SK-N-SH (cell line): ENCODE data around the gene FRMD3. TPM values are rescaled to one million over a fixed set of nuclear protein-coding genes. Genes with fewer than 3 reads are reported as not detected.
A peak's percentile ranks its signal among the peaks of the same experiment; 100 is the strongest.

Experiments
- CTCF ChIA-PET: fragments of 300-600, 350-600 bp; formaldehyde crosslinking; extraction: SDS; loops from one replicate; lab custom pipeline; 2021; lab: Yijun Ruan, JAX
- POLR2A ChIA-PET: fragments of 350-600 bp; sonication (Branson Sonifier 250); formaldehyde crosslinking; extraction: SDS; loops from one replicate; lab custom pipeline; 2020; ENCODE audit warnings: antibody characterized with exemption, inconsistent platforms; lab: Yijun Ruan, JAX
- DNase-seq: peaks from one replicate; pipeline ENCODE4 v3.0.0; 2012
- H2AFZ ChIP-seq: fragments of 200-600 bp; sonication (generic); 2 replicates; pipeline ENCODE4 v1.8.1; 2016; ENCODE audit warnings: antibody characterized with exemption, mild to moderate bottlenecking, low read depth
- H3F3A ChIP-seq: fragments of 200-600 bp; sonication (generic); replicated peaks from 2 replicates; pipeline ENCODE3; 2016; ENCODE audit warnings: antibody characterized with exemption, mild to moderate bottlenecking; ENCODE audit not compliant: insufficient read depth
- H3K27ac ChIP-seq, 2 experiments: fragments of 200-500 bp in 1 of 2; fragments of 200-600 bp in 1 of 2; sonication (Bioruptor generic) in 1 of 2; sonication (generic), shearing (Covaris generic) in 1 of 2; 2 replicates each; pipeline versions ENCODE4 v1.5.1 to v1.6.1; 2014 to 2016; ENCODE audit warnings: low read depth in 2 of 2, inconsistent platforms in 1 of 2, low read length in 1 of 2, mild to moderate bottlenecking in 1 of 2, mixed read lengths in 1 of 2
- H3K27me3 ChIP-seq: fragments of 200-600 bp; sonication (generic), shearing (Covaris generic); 2 replicates; pipeline ENCODE4 v1.6.1; 2016; ENCODE audit warnings: mixed run types; ENCODE audit not compliant: insufficient read depth
- H3K36me3 ChIP-seq, 2 experiments: fragments of 200-500 bp in 1 of 2; fragments of 200-600 bp in 1 of 2; sonication (Bioruptor generic) in 1 of 2; sonication (generic) in 1 of 2; replicated peaks in 1 of 2; 2 replicates each; pipeline versions ENCODE3 to v1.5.1; 2014 to 2016; ENCODE audit warnings: low read length in 1 of 2, mild to moderate bottlenecking in 1 of 2; ENCODE audit not compliant: insufficient read depth in 2 of 2, control insufficient read depth in 1 of 2
- H3K4me1 ChIP-seq, 2 experiments: fragments of 200-500 bp in 1 of 2; fragments of 200-600 bp in 1 of 2; sonication (Bioruptor generic) in 1 of 2; sonication (generic), shearing (Covaris generic) in 1 of 2; 2 replicates each; pipeline versions ENCODE4 v1.5.1 to v1.6.1; 2014 to 2016; ENCODE audit warnings: low read depth in 1 of 2, low read length in 1 of 2, mixed run types in 1 of 2; ENCODE audit not compliant: insufficient read depth in 2 of 2, control insufficient read depth in 1 of 2
- H3K4me2 ChIP-seq: fragments of 200-600 bp; sonication (generic), shearing (Covaris generic); 2 replicates; pipeline ENCODE4 v1.6.1; 2017; ENCODE audit warnings: mixed run types
- H3K4me3 ChIP-seq, 2 experiments: fragments of 200-500 bp in 1 of 2; fragments of 200-600 bp in 1 of 2; sonication (Bioruptor generic) in 1 of 2; sonication (generic), shearing (Covaris generic) in 1 of 2; 2 replicates each; pipeline versions ENCODE4 v1.5.1 to v1.8.1; 2014 to 2016; ENCODE audit warnings: low read depth in 2 of 2, inconsistent platforms in 1 of 2, low read length in 1 of 2, mild to moderate bottlenecking in 1 of 2, mixed read lengths in 1 of 2, moderate library complexity in 1 of 2
- H3K79me2 ChIP-seq: fragments of 200-600 bp; sonication (generic); 2 replicates; pipeline ENCODE4 v1.8.1; 2017; ENCODE audit warnings: mild to moderate bottlenecking; ENCODE audit not compliant: insufficient read depth
- H3K9ac ChIP-seq: fragments of 200-600 bp; sonication (generic); 2 replicates; pipeline ENCODE4 v1.6.1; 2017; ENCODE audit warnings: mixed run types
- H3K9me2 ChIP-seq: fragments of 200-600 bp; sonication (generic); 2 replicates; pipeline ENCODE4 v1.6.1; 2017; ENCODE audit warnings: mixed run types
- H3K9me3 ChIP-seq: fragments of 200-600 bp; sonication (generic); 2 replicates; pipeline ENCODE4 v1.6.1; 2017; ENCODE audit warnings: mixed run types, mild to moderate bottlenecking, moderate library complexity
- H4K20me1 ChIP-seq: fragments of 200-600 bp; sonication (generic); 2 replicates; pipeline ENCODE4 v1.6.1; 2017; ENCODE audit warnings: mild to moderate bottlenecking, mixed run types; ENCODE audit not compliant: insufficient read depth
- CTCF ChIP-seq: fragments of 200-600 bp; sonication (generic); IDR thresholded peaks from 2 replicates; pipeline ENCODE4 v1.6.1; 2017; ENCODE audit warnings: antibody characterized with exemption, mild to moderate bottlenecking, moderate library complexity
- EZH2phosphoT487 ChIP-seq: fragments of 200-600 bp; sonication (generic); IDR thresholded peaks from 2 replicates; pipeline ENCODE4 v1.6.1; 2017; ENCODE audit warnings: low read depth, mixed run types, mild to moderate bottlenecking, antibody characterized with exemption, moderate library complexity, borderline replicate concordance
- FOXM1 ChIP-seq: IDR thresholded peaks from 2 replicates; pipeline ENCODE4 v1.4.0; 2012; ENCODE audit warnings: low read depth, mild to moderate bottlenecking
- GABPA ChIP-seq: IDR thresholded peaks from 2 replicates; pipeline ENCODE4 v1.4.0; 2012; ENCODE audit warnings: low read depth, mild to moderate bottlenecking
- IRF3 ChIP-seq: fragments of 150-350 bp; IDR thresholded peaks from 2 replicates; pipeline ENCODE4 v1.6.1; 2016; ENCODE audit warnings: mild to moderate bottlenecking, low read depth, low read length
- MEF2A ChIP-seq: IDR thresholded peaks from 2 replicates; pipeline ENCODE4 v1.4.0; 2012; ENCODE audit warnings: low read depth, borderline replicate concordance
- MXI1 ChIP-seq: IDR thresholded peaks from 2 replicates; pipeline ENCODE4 v1.6.1; 2012; ENCODE audit warnings: mild to moderate bottlenecking, low read depth, low read length, improper control_type of control experiment
- POLR2AphosphoS5 ChIP-seq: IDR thresholded peaks from 2 replicates; pipeline ENCODE4 v1.6.1; 2012; ENCODE audit warnings: low read depth, low read length
- RCOR1 ChIP-seq: fragments of 150-350 bp; IDR thresholded peaks from 2 replicates; pipeline ENCODE4 v1.6.1; 2017; ENCODE audit warnings: antibody characterized with exemption, low read length
- SMC3 ChIP-seq: IDR thresholded peaks from 2 replicates; pipeline ENCODE4 v1.6.1; 2012; ENCODE audit warnings: low read depth, low read length, improper control_type of control experiment
- TAF1 ChIP-seq: IDR thresholded peaks from 2 replicates; pipeline ENCODE4 v1.6.1; 2012; ENCODE audit warnings: low read depth, mild to moderate bottlenecking, low read length, moderate library complexity, borderline replicate concordance
- TEAD4 ChIP-seq: IDR thresholded peaks from 2 replicates; pipeline ENCODE4 v1.4.0; 2012; ENCODE audit warnings: mild to moderate bottlenecking, borderline replicate concordance; ENCODE audit not compliant: insufficient read depth
- USF1 ChIP-seq: IDR thresholded peaks from 2 replicates; pipeline ENCODE4 v1.4.0; 2012; ENCODE audit warnings: low read depth, borderline replicate concordance
- USF2 ChIP-seq: fragments of 150-350 bp; IDR thresholded peaks from 2 replicates; pipeline ENCODE4 v1.6.1; 2017; ENCODE audit warnings: antibody characterized with exemption, low read length, low read depth, borderline replicate concordance
- YY1 ChIP-seq: IDR thresholded peaks from 2 replicates; pipeline ENCODE4 v1.4.0; 2012; ENCODE audit warnings: low read depth, mild to moderate bottlenecking
- WGBS: methylation state at CpG from one replicate; pipeline ENCODE4 v1.1.6; 2017; ENCODE audit warnings: low lambda C conversion rate; 5-methylcytosine and 5-hydroxymethylcytosine counted together
- polyA plus RNA-seq, 3 experiments: library from polyadenylated mRNA; depleted of rRNA; stranded (reverse); fragments of >200 nt; gene quantifications; 2 replicates each; pipeline ENCODE4 v1.2.3, GENCODE V29; 2012

The FRMD3 gene
- polyA plus RNA-seq, 1 of the 3 experiments (the other 2 are of a cell fraction): 0.89 TPM

- Histone ChIP-seq H3K79me2 (peaks cover 93% of the 10 kb centered on the region), H3K27ac (no peak overlapping the region; a peak in 1 of 4 replicates), H3K4me1 (peaks cover 4 to 10% of the 10 kb centered on the region in 2 experiments; a peak in 2 of 4 replicates), H3K9me3 (no peaks in the 10 kb centered on the region), H3K4me2 (no peak overlapping the region), H3K4me3 (no peak overlapping the region), H3K27me3 (no peaks in the 10 kb centered on the region), H2AFZ (no peak overlapping the region), H3F3A (peaks cover 3% of the 10 kb centered on the region), H3K36me3 (no peaks in the 10 kb centered on the region), H3K9me2 (no peaks in the 10 kb centered on the region), H4K20me1 (no peaks in the 10 kb centered on the region), H3K9ac (no peak overlapping the region)
- TF ChIP-seq CTCF: peak; percentile 29
- TF ChIP-seq GABPA: no peak
- POLR2A ChIA-PET: no interaction called here
- no peak for DNase-seq
- CTCF ChIA-PET: interaction anchor here (1.0 to 4.3 kb wide), 4 partner anchors 9 to 190 kb away, joined by 3 to 23 read pairs (median 8); partner anchors contain the start of gene FRMD3
Observed at GRCh38 chr9:83523684-83524083, 14.5 kb downstream of the FRMD3 start.

- no peaks in the 10 kb centered on the region for H3K9me3 ChIP-seq
- peaks cover 3% of the 10 kb centered on the region for H3F3A ChIP-seq
- H3K79me2 ChIP-seq: peaks cover 92% of the 10 kb centered on the region
- CTCF ChIA-PET: interaction anchor here (1.0 to 1.4 kb wide), 2 partner anchors 17 to 23 kb away, joined by 4 read pairs; partner anchors contain the start of gene FRMD3
- H4K20me1 ChIP-seq: no peaks in the 10 kb centered on the region
- H3K9ac ChIP-seq: no peak overlapping the region
- H2AFZ ChIP-seq: no peak overlapping the region
- no peak for DNase-seq
- no peak for TF ChIP-seq FOXM1
- no peak for TF ChIP-seq SMC3
- TF ChIP-seq TEAD4: no peak
- TF ChIP-seq RCOR1: no peak
- no peak for TF ChIP-seq POLR2AphosphoS5
- TF ChIP-seq MEF2A: no peak
- no peak for TF ChIP-seq IRF3
- no peak for TF ChIP-seq EZH2phosphoT487
- TF ChIP-seq TAF1: no peak
- no peak for TF ChIP-seq MXI1
- TF ChIP-seq USF1: no peak
- no peak for TF ChIP-seq YY1
- no peak for TF ChIP-seq USF2
- peaks cover 4 to 6% of the 10 kb centered on the region in 2 experiments; a peak in 2 of 4 replicates for H3K4me1 ChIP-seq
- no peaks in the 10 kb centered on the region for H3K27me3 ChIP-seq
- POLR2A ChIA-PET: no interaction called here
- no peaks in the 10 kb centered on the region for H3K9me2 ChIP-seq
- 70% methylated on average over 4 of the region's 4 CpGs for WGBS
- no peak overlapping the region for H3K4me2 ChIP-seq
- H3K36me3 ChIP-seq: no peaks in the 10 kb centered on the region
- no peak overlapping the region for H3K4me3 ChIP-seq
- H3K27ac ChIP-seq: no peak overlapping the region
Observed at GRCh38 chr9:83521411-83521810, 16.8 kb downstream of the FRMD3 start.
